Bronchial epithelial cell (primary cell): ENCODE data around the gene SMIM10L2A. TPM values are rescaled to one million over a fixed set of nuclear protein-coding genes. Genes with fewer than 3 reads are reported as not detected.
A peak's percentile ranks its signal among the peaks of the same experiment; 100 is the strongest.

Experiments
- DNase-seq: peaks from one replicate; pipeline ENCODE4 v3.0.0-alpha.2; 2010; ENCODE audit warnings: low read depth
- FAIRE-seq: peaks from 2 replicates; lab custom pipeline; 2011; peaks lifted over from hg19 to GRCh38; lab: Jason Lieb, UNC
- H3K27me3 ChIP-seq: 2 replicates; pipeline ENCODE4 v1.5.1; 2011; ENCODE audit warnings: low read length; ENCODE audit not compliant: control insufficient read depth, insufficient read depth
- H3K36me3 ChIP-seq: 2 replicates; pipeline ENCODE4 v1.5.1; 2011; ENCODE audit warnings: low read length; ENCODE audit not compliant: control insufficient read depth, insufficient read depth
- H3K4me3 ChIP-seq: 2 replicates; pipeline ENCODE4 v1.5.1; 2011; ENCODE audit warnings: mild to moderate bottlenecking, low read depth, low read length, control low read depth
- CTCF ChIP-seq: IDR thresholded peaks from 2 replicates; pipeline ENCODE4 v1.5.1; 2011; ENCODE audit warnings: mild to moderate bottlenecking, moderate library complexity, low read length, control low read depth, inconsistent platforms; ENCODE audit not compliant: insufficient read depth, severe bottlenecking
- total RNA-seq: library from RNA; depleted of rRNA; stranded (reverse); fragments of >200 nt; gene quantifications from 2 replicates; pipeline ENCODE4 v1.2.1, GENCODE V29; 2014

The SMIM10L2A gene
- total RNA-seq, 1 donor from 2014 or later, result 2.1 TPM

- no peak overlapping the region for H3K4me3 ChIP-seq
- H3K36me3 ChIP-seq, result no peaks in the 10 kb centered on the region
- FAIRE-seq, result no peak
- TF ChIP-seq CTCF, result no peak
- DNase-seq, result no peak
- no peaks in the 10 kb centered on the region for H3K27me3 ChIP-seq
These were observed 32.9 kb upstream of the SMIM10L2A start for GRCh38 chrX:135388841-135389240.

- no peaks in the 10 kb centered on the region for H3K36me3 ChIP-seq
- no peak for TF ChIP-seq CTCF
- FAIRE-seq, result no peak
- no peak overlapping the region for H3K4me3 ChIP-seq
- DNase-seq, result peak; percentile 35
- H3K27me3 ChIP-seq, result no peaks in the 10 kb centered on the region
These were observed 32.5 kb upstream of the SMIM10L2A start for GRCh38 chrX:135389243-135389642.

GRCh38 chrX:135389717-135390116, 32.0 kb upstream of the SMIM10L2A start:
- FAIRE-seq (peak; percentile 96), DNase-seq (peak; percentile 93)
- no peaks in the 10 kb centered on the region for H3K36me3 ChIP-seq
- TF ChIP-seq CTCF, result no peak
- no peak overlapping the region for H3K4me3 ChIP-seq
- H3K27me3 ChIP-seq, result no peaks in the 10 kb centered on the region

- FAIRE-seq (no peak), DNase-seq (no peak)
- H3K36me3 ChIP-seq, result no peaks in the 10 kb centered on the region
- H3K4me3 ChIP-seq, result no peak overlapping the region
- no peaks in the 10 kb centered on the region for H3K27me3 ChIP-seq
- TF ChIP-seq CTCF, result no peak
These were observed 30.0 kb upstream of the SMIM10L2A start for GRCh38 chrX:135391734-135392133.

GRCh38 chrX:135393051-135393450, 28.7 kb upstream of the SMIM10L2A start:
- no peak for TF ChIP-seq CTCF
- FAIRE-seq, result no peak
- H3K27me3 ChIP-seq, result no peaks in the 10 kb centered on the region

GRCh38 chrX:135395064-135395463, 26.7 kb upstream of the SMIM10L2A start:
- no peaks in the 10 kb centered on the region for H3K27me3 ChIP-seq
- FAIRE-seq (no peak), DNase-seq (no peak)
- H3K36me3 ChIP-seq, result no peaks in the 10 kb centered on the region
- no peak overlapping the region for H3K4me3 ChIP-seq
- TF ChIP-seq CTCF, result no peak

More at GRCh38 chrX:135393051-135393450, 28.7 kb upstream of the SMIM10L2A start:
- Histone ChIP-seq H3K4me3 (no peak overlapping the region), H3K36me3 (no peaks in the 10 kb centered on the region)
- no peak for DNase-seq
